NCI-H1694 treated with DMSO at 0.1 percent for 48 hours (cell line): ENCODE measurements around the gene COG7.
"Not testable (repeated sequence)": the region's sequence is repeated elsewhere in the genome, so short reads cannot be mapped to it uniquely, and the experiment has no call there.

ENCODE experiments used
- DNase-seq: peaks from one replicate; lab custom pipeline; 2025; lab: John Stamatoyannopoulos, UW

The COG7 gene

DNA sequence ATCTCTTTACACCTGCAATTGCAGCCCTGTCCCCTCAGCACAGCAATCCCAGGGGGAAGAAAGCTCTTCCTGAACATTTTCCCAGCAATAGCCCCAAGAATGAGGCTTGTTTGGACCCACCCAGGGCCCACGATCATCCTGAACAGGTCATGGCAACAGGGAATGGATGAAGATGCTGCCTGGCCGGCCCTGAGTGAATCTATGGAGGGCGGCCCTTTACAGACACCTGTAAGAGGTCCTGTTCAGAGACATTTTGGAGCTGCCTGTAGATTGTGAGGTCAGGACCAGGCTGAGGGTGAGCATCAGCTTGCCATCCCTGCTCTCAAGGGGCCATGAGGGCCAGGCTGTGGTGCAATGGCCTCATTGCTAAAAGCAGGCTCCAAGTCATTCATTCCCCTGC lies 69.1 kb downstream of the COG7 start:
- no peak for DNase-seq

DNA sequence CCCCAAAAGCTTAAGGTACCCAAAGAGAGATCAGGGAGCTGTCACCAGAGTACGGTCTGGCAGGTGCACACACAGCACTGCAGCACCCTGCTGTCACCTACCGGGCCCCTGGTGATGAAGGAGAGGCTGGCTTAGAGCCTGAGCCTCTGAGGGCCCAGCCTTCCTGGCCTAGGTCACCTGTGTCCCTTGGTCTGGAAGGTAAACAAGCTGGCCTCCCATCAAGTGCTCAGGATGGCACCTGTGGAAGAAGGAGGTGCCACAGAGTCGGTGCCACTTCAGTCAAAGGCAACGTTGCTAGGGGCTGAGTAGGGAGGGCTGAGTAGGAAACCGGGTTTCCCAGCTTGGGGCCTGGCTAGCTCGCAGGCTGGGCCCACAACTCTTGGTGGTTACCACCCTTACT lies 70.7 kb downstream of the COG7 start:
- no peak for DNase-seq

DNA sequence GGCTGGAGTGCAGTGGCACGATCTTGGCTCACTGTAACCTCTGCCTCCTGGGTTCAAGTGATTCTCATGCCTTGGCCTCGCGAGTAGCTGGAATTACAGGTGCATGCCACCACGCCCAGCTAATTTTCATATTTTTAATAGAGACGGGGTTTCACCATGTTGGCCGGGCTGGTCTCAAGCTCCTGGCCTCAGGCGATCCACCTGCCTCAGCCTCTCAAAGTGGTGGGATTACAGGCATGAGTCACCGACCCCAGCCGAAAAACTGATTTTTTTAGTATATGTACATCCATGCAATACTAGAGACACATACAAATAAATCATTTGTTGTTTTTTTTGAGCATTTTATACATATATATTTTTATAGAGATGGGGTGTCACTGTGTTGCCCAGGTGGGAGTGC lies 71.3 kb downstream of the COG7 start:
- not testable (repeated sequence) for DNase-seq

DNA sequence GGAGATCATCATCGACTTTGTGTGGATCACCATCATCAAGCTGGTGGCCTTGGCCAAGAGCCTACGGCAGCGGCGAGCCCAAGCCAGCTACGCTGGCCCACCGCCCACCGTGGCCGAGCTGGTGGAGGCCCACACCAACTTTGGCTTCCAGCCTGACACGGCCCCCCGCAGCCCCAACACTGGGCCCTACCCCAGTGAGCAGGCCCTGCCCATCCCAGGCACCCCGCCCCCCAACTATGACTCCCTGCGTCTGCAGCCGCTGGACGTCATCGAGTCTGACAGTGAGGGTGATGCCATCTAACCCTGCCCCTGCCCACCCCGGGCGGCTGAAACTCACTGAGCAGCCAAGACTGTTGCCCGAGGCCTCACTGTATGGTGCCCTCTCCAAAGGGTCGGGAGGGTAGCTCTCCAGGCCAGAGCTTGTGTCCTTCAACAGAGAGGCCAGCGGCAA lies 72.5 kb downstream of the COG7 start:
- no peak for DNase-seq

DNA sequence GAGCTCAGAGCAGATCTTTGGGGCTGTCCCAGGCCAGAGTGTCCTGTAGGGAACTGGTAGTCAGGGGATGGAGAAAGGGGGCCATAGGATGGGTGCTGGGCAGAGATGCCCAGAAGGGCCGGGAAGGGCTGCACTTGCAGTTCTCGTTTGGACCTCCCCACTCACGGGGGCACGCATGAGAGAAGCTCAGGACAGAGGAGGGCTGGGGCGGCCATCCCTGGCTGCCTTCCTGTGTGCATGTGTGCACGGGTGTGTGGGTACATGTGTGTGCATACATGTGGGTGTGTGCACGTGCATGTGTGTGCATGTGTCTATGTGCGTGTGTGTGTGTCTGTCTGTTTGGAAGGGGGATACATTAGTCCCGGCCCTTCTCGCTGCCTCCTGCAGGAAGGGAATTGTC lies 73.3 kb downstream of the COG7 start:
- no peak for DNase-seq

DNA sequence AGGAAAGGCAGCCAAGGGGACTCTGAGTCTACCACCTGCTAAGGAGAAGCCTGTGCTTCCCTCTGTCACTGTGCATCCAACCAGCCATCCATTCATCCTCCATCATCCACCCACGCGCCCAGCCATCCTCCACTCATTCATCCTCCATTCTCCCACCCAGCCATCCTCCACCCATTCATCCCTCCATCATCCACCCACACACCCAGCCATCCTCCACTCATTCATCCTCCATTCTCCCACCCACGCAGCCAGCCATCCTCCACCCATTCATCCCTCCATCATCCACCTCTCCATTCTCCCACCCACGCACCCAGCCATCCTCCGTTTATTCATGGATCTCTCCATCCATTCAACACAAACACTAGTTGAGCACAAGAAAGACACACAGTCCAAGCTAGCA lies 74.1 kb downstream of the COG7 start:
- no peak for DNase-seq

DNA sequence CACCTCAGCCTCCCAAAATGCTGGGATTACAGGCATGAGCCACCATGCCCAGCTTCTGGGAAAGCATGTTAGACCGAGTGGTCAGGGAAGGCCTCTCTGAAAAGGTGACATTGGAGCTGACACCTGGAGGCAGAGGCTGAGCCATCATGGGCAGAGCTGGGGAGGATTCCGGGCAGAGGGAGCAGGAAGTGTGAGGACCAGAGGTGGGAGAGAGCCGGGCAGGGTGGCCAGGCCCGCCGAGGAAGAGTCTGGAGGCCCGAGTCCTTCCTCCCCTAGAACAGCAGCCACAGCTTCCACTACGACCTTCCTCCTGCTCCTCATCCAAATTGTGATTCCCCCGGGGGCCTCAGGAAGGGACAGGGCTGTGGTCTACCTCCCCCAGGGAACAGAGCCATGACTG lies 74.7 kb downstream of the COG7 start:
- no peak for DNase-seq

DNA sequence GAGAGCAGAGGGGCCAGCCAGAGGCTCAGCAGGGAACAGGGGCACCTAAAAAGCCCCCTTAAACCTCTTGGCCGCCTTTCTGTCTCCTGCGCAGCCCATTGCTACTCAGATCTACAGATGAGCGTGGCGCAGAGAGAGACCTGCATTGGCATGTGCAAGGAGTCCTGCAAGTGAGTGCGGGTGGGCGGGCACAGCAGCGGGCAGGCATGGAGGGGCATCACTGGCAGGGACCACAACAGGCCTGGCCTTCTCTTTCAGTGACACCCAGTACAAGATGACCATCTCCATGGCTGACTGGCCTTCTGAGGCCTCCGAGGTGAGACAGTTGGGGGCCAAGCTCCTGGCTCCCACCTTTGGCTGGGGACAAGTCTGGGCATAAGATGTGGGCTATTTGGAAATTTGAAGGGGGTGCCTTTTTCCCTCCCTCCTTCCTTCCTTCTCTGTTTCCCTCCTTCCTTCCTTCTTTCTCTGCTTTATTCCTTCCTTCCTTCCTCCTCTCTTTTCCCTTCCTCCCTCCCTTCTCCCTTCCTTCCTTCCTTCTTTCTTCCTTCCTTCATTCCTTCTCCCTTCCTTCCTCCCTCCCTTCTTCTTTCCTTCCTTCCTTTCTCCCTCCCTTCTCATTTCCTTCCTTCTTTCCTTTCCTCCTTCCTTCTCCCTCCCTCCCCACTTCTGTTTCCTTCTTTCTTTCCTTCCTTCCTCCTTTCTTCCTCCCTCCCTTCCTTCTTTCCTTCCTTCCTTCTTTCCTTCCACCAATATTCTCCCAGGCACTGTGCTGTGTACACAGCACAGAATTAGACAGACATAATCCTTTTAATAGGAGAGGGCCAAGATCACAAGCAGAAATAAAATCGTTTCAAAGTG lies 75.7 kb downstream of the COG7 start:
- no peak for DNase-seq

DNA sequence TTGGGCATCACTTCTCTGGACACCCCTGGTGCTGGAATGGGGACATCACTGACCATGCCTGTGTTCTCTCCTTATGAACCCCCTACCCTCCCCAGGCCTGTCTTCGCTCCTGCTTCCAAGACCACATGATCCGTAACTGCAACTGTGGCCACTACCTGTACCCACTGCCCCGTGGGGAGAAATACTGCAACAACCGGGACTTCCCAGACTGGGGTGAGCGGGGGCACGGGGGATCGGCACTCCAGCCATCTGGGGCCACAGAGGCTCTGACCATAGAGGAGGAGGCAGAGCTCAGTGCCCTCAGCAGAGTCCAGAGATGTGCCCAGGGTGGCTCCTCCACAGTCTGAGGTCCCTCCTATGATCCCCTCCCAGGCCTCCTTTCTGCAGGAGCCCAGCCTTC lies 77.3 kb downstream of the COG7 start:
- DNase-seq: no peak

DNA sequence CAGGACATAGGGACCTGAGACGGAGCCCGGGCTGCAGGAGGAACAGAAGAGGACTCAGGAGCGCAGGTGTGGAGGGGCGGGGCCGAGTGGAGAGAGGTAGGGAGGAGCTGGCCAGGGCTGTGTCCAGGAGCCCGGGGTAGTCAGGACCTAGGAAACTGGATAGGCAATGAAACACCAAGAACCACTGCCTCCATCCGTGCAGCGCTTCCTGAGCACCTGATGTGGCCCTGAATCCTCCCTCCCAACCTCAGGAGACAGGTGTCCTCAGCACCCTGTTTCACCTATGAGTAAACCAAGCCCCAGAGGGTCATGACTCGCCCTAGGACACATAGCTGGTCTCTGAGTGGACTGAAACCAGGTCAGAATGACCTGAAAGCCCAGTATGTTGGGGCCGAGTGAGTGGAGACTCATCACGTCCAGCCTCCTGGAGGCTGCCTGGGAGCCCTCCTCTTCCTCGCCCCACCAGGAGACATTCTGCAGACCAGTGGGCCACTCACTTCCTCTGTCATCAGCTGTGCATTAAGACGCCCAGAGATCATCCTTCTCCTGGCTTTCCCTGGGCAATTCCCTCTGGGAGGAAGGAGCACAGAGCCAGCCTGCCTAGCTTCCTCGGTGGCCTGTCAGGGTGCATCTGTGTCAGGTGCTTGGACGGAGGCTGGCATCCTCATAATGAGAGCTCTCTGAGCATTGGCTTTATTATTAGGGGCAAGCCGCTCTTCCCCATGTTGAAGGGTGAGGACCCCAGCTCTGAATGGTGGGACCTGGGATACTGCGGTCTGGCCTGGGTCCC lies 78.1 kb downstream of the COG7 start:
- no peak for DNase-seq

DNA sequence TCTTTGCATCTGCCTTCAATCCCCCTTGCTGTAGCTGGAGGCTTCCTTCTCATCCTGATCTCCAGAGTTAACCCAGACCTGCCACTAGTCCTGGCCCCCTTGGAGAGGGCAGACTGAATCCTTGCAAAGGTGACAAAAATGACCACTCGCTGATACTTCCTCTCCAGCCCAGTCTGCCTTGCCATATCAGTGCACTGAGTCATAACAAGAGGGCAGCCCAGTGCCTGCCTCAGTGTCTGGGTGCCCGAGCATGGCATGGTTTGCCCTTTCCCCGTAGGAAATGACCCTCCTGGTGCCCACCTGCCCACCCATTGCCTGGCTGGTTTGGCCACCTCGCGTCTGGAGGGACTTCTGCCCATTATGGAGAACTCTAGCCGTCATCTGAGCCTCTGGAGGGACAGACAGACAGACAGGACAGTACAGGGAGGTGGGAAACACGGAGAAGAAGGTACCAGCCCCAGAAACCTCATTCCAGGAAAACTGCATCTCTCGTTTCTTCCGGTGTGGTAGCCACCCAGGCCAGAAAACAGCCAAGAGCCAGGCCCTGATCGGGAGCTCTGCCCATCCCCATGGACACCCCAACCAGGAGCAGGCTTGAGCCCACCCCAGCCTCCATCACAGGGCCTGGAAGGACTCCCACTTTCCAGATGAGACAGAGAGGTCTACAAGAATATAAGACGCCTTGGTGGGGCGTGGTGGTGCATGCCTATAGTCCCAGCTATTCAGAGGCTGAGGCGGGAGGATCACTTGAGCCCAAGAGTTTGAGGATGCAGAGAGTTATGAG lies 79.4 kb downstream of the COG7 start:
- no peak for DNase-seq

DNA sequence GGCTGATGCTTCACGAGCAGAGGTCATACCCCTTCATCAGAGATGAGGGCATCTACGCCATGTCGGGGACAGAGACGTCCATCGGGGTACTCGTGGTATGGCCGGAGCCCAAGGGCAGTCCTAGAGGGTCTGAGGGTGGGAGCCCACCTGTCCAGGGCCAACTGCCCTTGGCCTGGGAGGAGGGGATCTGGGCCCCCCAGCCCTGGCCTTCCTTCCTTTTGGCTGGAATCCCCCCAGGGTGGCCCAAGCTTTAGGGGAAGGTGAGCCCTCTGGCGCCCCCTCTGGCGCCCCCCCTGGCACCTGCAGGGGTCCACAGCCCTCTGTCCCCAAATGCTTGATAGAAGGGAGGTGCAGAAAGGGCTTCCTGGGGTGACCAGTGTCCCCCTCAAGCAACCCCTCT lies 81.6 kb downstream of the COG7 start:
- DNase-seq: no peak

DNA sequence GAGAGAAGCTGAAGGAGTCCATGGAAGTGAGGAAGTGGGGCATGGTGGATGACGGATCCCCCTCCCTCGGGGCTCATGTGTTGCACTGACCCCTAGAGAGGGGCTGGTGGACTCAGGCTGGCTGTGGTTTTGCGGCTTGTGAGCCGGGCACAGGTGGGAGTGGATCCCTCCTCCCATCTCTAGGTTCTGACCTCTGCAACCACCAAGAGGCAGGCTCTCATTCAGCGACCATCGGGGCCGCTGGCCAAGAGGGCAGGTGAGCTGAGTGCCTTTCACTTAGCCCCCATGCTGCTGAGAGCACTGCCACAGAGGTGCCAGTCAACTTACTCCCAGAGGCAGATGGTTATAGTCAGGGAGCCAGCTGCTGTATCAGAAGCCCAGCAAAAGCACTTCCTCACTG lies 83.6 kb downstream of the COG7 start:
- no peak for DNase-seq

DNA sequence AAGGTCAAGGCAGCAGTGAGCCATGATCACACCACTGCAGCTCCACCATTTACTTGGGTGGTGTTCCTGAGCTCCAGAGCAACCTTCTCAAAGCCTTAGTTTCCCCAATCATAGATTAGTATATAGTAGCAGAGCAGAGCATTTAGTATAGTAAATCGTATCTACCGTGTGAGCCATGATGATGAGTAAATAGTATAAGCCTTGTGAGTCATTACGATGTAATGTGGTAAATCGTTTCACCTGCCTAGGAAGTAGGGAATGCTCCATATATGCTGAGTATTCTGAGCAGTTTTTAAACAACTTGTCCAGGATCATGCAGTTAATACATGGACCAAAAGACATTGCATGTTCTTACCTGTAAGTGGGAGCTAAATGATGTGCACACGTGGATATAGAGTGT lies 84.5 kb downstream of the COG7 start:
- DNase-seq: no peak

DNA sequence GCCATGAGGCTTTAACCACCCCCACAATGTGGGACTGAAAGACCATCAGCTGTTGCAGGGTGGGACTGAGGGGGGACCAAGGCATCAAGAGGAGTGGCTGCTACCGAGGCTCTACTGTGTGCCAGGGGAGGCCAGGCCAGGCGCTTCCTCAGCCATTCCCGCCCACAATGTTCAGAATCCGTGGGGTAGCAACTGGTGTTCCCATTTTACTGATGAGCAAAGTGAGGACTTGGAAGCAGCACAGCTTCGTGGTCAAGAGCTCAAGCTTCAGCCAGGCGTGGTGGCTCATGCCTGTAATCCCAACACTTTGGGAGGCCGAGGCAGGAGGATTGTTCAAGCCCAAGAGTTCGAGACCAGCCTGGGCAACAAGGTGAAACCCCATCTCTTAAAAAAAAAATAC lies 85.0 kb downstream of the COG7 start:
- no peak for DNase-seq

DNA sequence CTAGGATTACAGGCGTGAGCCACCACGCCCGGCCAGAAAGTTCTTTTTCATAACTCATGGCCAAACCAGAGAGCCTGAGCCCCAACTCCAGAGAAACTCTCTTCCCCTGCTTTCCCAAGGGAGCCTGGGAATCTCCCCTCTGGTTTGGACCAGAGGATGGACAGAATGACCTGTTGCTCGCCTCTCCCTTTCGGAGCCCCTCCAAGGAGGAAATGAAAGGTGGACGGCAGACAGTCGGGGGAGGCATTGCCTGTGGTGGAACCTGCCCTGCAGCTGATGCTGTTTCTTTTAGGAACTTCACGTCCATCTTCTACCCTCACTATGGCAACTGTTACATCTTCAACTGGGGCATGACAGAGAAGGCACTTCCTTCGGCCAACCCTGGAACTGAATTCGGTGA lies 85.4 kb downstream of the COG7 start:
- DNase-seq: no peak

DNA sequence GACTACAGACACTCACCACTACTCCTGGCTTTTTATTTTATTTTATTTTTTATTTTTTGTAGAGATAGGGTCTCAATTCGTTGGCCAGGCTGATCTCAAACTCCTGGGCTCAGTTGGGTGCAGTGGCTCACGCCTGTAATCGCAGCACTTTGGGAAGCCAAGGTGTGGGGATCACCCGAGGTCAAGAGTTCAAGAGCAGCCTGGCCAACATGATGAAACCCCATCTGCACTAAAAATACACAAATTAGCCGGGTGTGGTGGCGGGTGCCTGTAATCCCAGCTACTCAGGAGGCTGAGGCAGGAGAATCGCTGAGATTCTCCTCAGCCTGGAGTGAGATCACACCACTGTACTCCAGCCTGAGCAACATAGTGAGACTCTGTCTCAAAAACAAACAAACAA lies 86.6 kb downstream of the COG7 start:
- DNase-seq: not testable (repeated sequence)

DNA sequence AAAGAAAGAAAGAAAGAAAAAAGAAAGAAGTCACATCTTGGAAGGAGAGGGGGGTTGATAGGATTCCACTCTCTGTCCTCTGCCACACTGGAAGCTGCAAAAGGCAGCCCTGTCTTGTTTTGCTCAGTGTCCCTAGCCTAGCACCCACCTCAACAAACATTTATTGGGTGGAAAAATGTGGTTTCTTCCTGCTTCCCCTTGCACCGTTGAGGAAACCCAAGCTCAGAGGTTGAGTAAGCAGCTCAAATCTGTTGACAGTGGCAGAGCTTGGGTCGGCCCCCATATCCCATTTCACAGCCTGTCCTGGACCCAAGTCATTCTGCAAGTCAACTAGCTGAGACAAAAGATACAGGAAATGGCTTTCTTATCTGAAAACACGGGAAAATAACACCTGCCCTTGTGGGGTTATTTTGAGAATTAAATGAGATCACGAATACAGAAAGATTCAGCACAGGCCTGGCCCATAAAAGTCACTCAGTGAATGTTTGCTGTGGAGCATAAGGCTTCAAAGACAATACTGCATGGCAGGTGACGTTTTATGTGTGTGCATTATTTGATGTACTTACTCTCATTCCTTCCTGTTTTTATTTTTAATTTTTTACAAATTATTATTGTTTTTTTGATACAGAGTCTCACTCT lies 87.3 kb downstream of the COG7 start:
- no peak for DNase-seq

DNA sequence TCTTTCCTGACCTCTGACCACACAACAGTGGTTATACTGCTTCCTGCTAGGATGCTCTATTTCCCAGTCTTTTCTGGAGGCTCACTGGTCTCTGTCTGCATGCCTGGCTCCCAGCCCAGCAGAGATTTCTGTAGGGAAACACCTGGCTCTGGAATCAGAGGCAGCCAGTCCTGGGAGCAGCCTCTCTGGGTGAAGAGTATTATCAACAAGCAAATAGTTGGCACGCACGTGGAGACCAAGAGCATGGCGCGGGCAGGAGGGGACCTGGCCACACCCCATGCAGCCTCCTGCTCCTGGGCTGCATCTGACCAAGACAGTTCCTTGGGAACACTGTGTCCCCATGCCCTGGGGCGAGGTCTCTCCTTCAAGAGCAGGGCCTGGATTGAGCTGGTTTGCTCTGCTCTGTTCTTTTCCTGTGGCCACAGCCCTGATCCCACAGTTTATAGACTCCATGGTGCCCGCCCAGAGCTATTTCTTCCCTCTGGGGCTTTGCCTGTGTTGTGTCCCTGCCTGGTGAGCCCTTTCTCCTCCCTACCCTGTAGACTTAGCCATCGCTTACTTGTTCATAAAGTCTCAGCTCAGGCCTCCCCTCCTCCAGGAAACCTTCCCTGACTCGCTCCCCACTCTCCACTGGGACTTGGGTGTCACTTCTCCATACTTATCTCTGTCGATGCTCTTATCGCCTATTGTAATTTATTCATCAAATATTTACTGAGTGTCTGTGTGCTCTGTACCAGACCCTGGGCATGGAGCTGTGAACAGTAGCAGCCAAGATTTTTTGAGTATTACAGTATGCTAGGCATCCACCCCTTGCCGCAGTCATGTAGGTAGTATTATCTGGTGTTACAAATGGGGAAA lies 90.3 kb downstream of the COG7 start:
- DNase-seq: no peak

DNA sequence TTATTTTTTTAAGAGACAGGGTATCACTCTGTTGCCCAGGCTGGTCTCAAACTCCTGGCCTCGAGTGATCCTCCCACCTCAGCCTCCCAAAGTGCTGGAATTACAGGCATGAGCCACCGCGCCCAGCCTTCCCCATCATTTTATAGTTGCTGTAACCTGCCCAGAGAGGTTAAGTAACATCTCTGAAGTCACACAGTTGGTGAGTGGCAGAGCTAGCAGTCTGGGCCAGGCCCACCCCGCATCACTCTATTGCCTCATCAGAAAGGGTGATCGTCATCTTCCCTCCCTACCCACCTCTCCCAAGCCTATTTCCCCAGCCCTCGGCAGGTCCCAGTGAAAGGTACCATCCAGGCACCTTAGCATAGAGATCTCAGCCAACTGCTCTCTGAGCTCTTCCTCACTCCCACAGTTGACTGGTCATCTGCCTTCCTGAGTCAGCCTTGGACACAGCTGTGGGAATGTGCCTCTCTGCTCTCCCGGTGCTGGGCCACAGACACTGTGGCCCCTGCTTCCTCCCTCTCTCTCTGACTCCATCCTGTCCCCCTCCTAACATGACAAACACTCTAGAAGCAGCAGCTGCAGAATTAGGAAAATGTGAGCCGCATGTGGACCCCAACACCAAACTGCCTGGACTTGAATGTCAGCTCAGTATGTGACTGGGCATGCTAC lies 93.8 kb downstream of the COG7 start:
- DNase-seq: no peak
